Measurements from ENCODE around the gene AMOTL1.

Gene AMOTL1

GRCh38 chr11:94837317-94837716 is 69.2 kb downstream of the AMOTL1 start:
- TF ChIP-seq FOXK2 (IDR thresholded peaks at IDR 0.05) (no peak), FOXM1 (IDR thresholded peaks at IDR 0.05; ENCODE audit: borderline replicate concordance) (no peak), NFRKB (IDR thresholded peaks at IDR 0.05) (no peak), ARNT (IDR thresholded peaks at IDR 0.05) (no peak), SUZ12 (IDR thresholded peaks at IDR 0.05) (no peak), HDGF (IDR thresholded peaks at IDR 0.05; ENCODE audit: borderline replicate concordance) (no peak), SP1 (IDR thresholded peaks at IDR 0.05) (no peak), FOXA1 (IDR thresholded peaks at IDR 0.05) (no peak), ZNF384 (IDR thresholded peaks at IDR 0.05) (no peak), BHLHE40 (IDR thresholded peaks at IDR 0.05; ENCODE audit: borderline replicate concordance) (no peak), CTBP1 (IDR thresholded peaks at IDR 0.05; ENCODE audit: borderline replicate concordance) (no peak)
- POLR2A ChIA-PET = no interaction called here
- no peak for DNase-seq (ENCODE audit: extremely low spot score)
- CTCF ChIA-PET = no interaction called here

GRCh38 chr11:94838027-94838731 is 70.0 kb downstream of the AMOTL1 start:
- no peak for TF ChIP-seq TARDBP (IDR thresholded peaks at IDR 0.05)
- no peak for TF ChIP-seq FOXA1 (IDR thresholded peaks at IDR 0.05)
- no peak for TF ChIP-seq HDGF (IDR thresholded peaks at IDR 0.05; ENCODE audit: borderline replicate concordance)
- TF ChIP-seq FOXM1 (IDR thresholded peaks at IDR 0.05; ENCODE audit: borderline replicate concordance) = no peak
- no peak for TF ChIP-seq CTBP1 (IDR thresholded peaks at IDR 0.05; ENCODE audit: borderline replicate concordance)
- TF ChIP-seq SP1 (IDR thresholded peaks at IDR 0.05) = no peak
- no peak for TF ChIP-seq ARNT (IDR thresholded peaks at IDR 0.05)
- TF ChIP-seq FOXK2 (IDR thresholded peaks at IDR 0.05) = no peak
- TF ChIP-seq PKNOX1 (IDR thresholded peaks at IDR 0.05) = no peak
- no peak for TF ChIP-seq L3MBTL2 (conservative IDR thresholded peaks at IDR 0.05)
- no peak for TF ChIP-seq BHLHE40 (IDR thresholded peaks at IDR 0.05; ENCODE audit: borderline replicate concordance)
- TF ChIP-seq NFRKB (IDR thresholded peaks at IDR 0.05) = no peak
- no peak for TF ChIP-seq LEF1 (IDR thresholded peaks at IDR 0.05; ENCODE audit: borderline replicate concordance)
- no peak for TF ChIP-seq ELF4 (IDR thresholded peaks at IDR 0.05)
- no peak for TF ChIP-seq ZNF384 (IDR thresholded peaks at IDR 0.05)
- no peak for TF ChIP-seq SUZ12 (IDR thresholded peaks at IDR 0.05)
- ChIA-PET POLR2A (no interaction called here), CTCF (no interaction called here)
- no peak for DNase-seq (ENCODE audit: extremely low spot score)

GRCh38 chr11:94840209-94840608 is 72.1 kb downstream of the AMOTL1 start:
- POLR2A ChIA-PET = no interaction called here
- no peak for TF ChIP-seq ZNF384 (IDR thresholded peaks at IDR 0.05)
- TF ChIP-seq ARNT (IDR thresholded peaks at IDR 0.05) = no peak
- CTCF ChIA-PET = no interaction called here
- DNase-seq (ENCODE audit: extremely low spot score) = no peak

GRCh38 chr11:94844031-94844430 is 75.9 kb downstream of the AMOTL1 start:
- CTCF ChIA-PET = no interaction called here
- POLR2A ChIA-PET = no interaction called here
- no peak for DNase-seq (ENCODE audit: extremely low spot score)

GRCh38 chr11:94845622-94846021 is 77.5 kb downstream of the AMOTL1 start:
- POLR2A ChIA-PET = no interaction called here
- no peak for DNase-seq (ENCODE audit: extremely low spot score)
- CTCF ChIA-PET = no interaction called here
- TF ChIP-seq L3MBTL2 (conservative IDR thresholded peaks at IDR 0.05) (no peak), FOXK2 (IDR thresholded peaks at IDR 0.05) (no peak), FOXM1 (IDR thresholded peaks at IDR 0.05; ENCODE audit: borderline replicate concordance) (no peak), LEF1 (IDR thresholded peaks at IDR 0.05; ENCODE audit: borderline replicate concordance) (no peak), HDGF (IDR thresholded peaks at IDR 0.05; ENCODE audit: borderline replicate concordance) (no peak), SP1 (IDR thresholded peaks at IDR 0.05) (no peak), FOXA1 (IDR thresholded peaks at IDR 0.05) (no peak), ARNT (IDR thresholded peaks at IDR 0.05) (no peak), NFRKB (IDR thresholded peaks at IDR 0.05) (no peak), PKNOX1 (IDR thresholded peaks at IDR 0.05) (no peak), ELF4 (IDR thresholded peaks at IDR 0.05) (no peak), BHLHE40 (IDR thresholded peaks at IDR 0.05; ENCODE audit: borderline replicate concordance) (no peak), SUZ12 (IDR thresholded peaks at IDR 0.05) (no peak), CTBP1 (IDR thresholded peaks at IDR 0.05; ENCODE audit: borderline replicate concordance) (no peak), TARDBP (IDR thresholded peaks at IDR 0.05) (no peak), ZNF384 (IDR thresholded peaks at IDR 0.05) (no peak)

More at GRCh38 chr11:94844031-94844430, 75.9 kb downstream of the AMOTL1 start:
- TF ChIP-seq FOXK2 (IDR thresholded peaks at IDR 0.05) = no peak
- no peak for TF ChIP-seq FOXA1 (IDR thresholded peaks at IDR 0.05)

GRCh38 chr11:94849839-94850238 is 81.7 kb downstream of the AMOTL1 start:
- TF ChIP-seq FOXK2 (IDR thresholded peaks at IDR 0.05) (no peak), SP1 (IDR thresholded peaks at IDR 0.05) (no peak), ELF4 (IDR thresholded peaks at IDR 0.05) (no peak), L3MBTL2 (conservative IDR thresholded peaks at IDR 0.05) (no peak), PKNOX1 (IDR thresholded peaks at IDR 0.05) (no peak), SUZ12 (IDR thresholded peaks at IDR 0.05) (no peak), BHLHE40 (IDR thresholded peaks at IDR 0.05; ENCODE audit: borderline replicate concordance) (no peak), NFRKB (IDR thresholded peaks at IDR 0.05) (no peak), FOXM1 (IDR thresholded peaks at IDR 0.05; ENCODE audit: borderline replicate concordance) (no peak), TARDBP (IDR thresholded peaks at IDR 0.05) (no peak), ARNT (IDR thresholded peaks at IDR 0.05) (no peak), CTBP1 (IDR thresholded peaks at IDR 0.05; ENCODE audit: borderline replicate concordance) (no peak), ZNF384 (IDR thresholded peaks at IDR 0.05) (no peak), HDGF (IDR thresholded peaks at IDR 0.05; ENCODE audit: borderline replicate concordance) (no peak), LEF1 (IDR thresholded peaks at IDR 0.05; ENCODE audit: borderline replicate concordance) (no peak), FOXA1 (IDR thresholded peaks at IDR 0.05) (no peak)
- ChIA-PET CTCF (no interaction called here), POLR2A (no interaction called here)
- no peak for DNase-seq (ENCODE audit: extremely low spot score)
